Measurements from ENCODE around the gene NFATC1.

NFATC1 gene

DNA sequence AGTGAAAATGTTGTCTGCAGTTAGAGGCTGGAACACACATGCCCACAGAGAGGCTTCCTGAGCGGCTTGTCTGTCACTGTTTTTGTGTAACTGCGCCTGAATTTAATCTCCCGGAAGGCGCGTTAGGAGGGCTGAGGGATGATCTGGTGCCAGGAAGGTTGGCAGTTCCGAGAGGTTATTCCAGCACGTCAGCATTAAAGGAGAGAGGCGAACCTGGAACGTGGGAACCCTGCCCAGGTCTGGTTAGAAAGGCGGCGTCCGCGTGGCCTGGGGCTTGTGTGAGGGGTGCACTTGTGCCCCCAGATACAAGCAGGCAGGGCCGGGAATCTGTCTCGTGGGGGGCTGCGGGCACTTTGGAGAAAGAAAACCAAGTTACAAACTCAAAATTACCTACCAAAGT is 75.3 kb downstream of the NFATC1 start:
- TF ChIP-seq, protein P1, sequence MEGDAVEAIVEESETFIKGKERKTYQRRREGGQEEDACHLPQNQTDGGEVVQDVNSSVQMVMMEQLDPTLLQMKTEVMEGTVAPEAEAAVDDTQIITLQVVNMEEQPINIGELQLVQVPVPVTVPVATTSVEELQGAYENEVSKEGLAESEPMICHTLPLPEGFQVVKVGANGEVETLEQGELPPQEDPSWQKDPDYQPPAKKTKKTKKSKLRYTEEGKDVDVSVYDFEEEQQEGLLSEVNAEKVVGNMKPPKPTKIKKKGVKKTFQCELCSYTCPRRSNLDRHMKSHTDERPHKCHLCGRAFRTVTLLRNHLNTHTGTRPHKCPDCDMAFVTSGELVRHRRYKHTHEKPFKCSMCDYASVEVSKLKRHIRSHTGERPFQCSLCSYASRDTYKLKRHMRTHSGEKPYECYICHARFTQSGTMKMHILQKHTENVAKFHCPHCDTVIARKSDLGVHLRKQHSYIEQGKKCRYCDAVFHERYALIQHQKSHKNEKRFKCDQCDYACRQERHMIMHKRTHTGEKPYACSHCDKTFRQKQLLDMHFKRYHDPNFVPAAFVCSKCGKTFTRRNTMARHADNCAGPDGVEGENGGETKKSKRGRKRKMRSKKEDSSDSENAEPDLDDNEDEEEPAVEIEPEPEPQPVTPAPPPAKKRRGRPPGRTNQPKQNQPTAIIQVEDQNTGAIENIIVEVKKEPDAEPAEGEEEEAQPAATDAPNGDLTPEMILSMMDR (IDR thresholded peaks at IDR 0.05; ENCODE audit: low read depth, low read length, missing control alignments), result no peak
- DNase-seq (ENCODE audit: low read depth), result no peak
- in situ Hi-C loops (cut with HindIII; ENCODE audit: low sequenced_read_pairs), result no loop called here
- H3K4me3 ChIP-seq (ENCODE audit: low read depth, low read length), result no peak overlapping the region

- in situ Hi-C loops (cut with HindIII; ENCODE audit: low sequenced_read_pairs), result no loop called here
- TF ChIP-seq, protein P1 (IDR thresholded peaks at IDR 0.05; ENCODE audit: low read depth, low read length, missing control alignments), result no peak
- no peak for DNase-seq (ENCODE audit: low read depth)
- no peak overlapping the region for H3K4me3 ChIP-seq (ENCODE audit: low read depth, low read length)
Observed at GRCh38 chr18:79471597-79471996, 75.9 kb downstream of the NFATC1 start.

DNA sequence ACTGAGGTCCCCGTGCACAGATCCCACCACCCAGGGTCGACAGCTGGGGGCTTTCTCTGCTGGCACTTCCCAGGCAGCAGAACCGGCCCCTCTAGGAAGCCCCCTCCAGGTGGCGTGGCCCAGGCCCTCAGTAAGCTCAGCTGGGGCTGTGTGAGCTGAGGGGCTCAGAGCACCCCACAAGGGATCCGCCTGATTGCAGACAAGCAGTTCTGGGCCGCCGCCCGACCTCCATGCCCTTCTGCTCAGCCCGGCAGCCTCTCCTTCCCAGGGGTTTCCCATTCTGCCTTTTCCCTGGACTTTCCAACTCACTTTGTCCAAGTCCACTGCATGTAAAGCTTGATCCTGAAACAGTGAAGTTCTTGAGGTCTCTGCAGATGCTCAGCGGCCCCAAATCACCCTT is 76.4 kb downstream of the NFATC1 start:
- TF ChIP-seq, protein P1 (IDR thresholded peaks at IDR 0.05; ENCODE audit: low read depth, low read length, missing control alignments), result no peak
- in situ Hi-C loops (cut with HindIII; ENCODE audit: low sequenced_read_pairs), result no loop called here
- no peak overlapping the region for H3K4me3 ChIP-seq (ENCODE audit: low read depth, low read length)
- DNase-seq (ENCODE audit: low read depth), result no peak

GRCh38 chr18:79472946-79473345 is 77.2 kb downstream of the NFATC1 start:
- no peak for DNase-seq (ENCODE audit: low read depth)
- in situ Hi-C loops (cut with HindIII; ENCODE audit: low sequenced_read_pairs), result no loop called here
- TF ChIP-seq, protein P1 (IDR thresholded peaks at IDR 0.05; ENCODE audit: low read depth, low read length, missing control alignments), result no peak
- no peak overlapping the region for H3K4me3 ChIP-seq (ENCODE audit: low read depth, low read length)

- no peak for DNase-seq (ENCODE audit: low read depth)
- H3K4me3 ChIP-seq (ENCODE audit: low read depth, low read length), result no peak overlapping the region
- TF ChIP-seq, protein P1 (IDR thresholded peaks at IDR 0.05; ENCODE audit: low read depth, low read length, missing control alignments), result no peak
- in situ Hi-C loops (cut with HindIII; ENCODE audit: low sequenced_read_pairs), result no loop called here
Observed at GRCh38 chr18:79476031-79476917, 80.5 kb downstream of the NFATC1 start.

GRCh38 chr18:79476918-79477571 is 81.3 kb downstream of the NFATC1 start:
- DNase-seq (ENCODE audit: low read depth), result no peak
- in situ Hi-C loops (cut with HindIII; ENCODE audit: low sequenced_read_pairs), result no loop called here
- no peak overlapping the region for H3K4me3 ChIP-seq (ENCODE audit: low read depth, low read length)
- TF ChIP-seq, protein P1 (IDR thresholded peaks at IDR 0.05; ENCODE audit: low read depth, low read length, missing control alignments), result no peak

Data from astrocyte of the cerebellum (primary cell).